SK-N-MC (cell line): ENCODE results near the gene ALMS1.

Source experiments
- EZH2 ChIP-seq: fragments of 200-600 bp; sonication (generic); IDR thresholded peaks from one replicate; pipeline ENCODE4 v1.6.1; 2017; ENCODE audit warnings: antibody characterized with exemption
- FOXP2 ChIP-seq: optimal IDR thresholded peaks from 2 replicates; pipeline ENCODE3; 2011; ENCODE audit warnings: mild to moderate bottlenecking, moderate library complexity; ENCODE audit not compliant: insufficient read depth; ENCODE audit errors: extremely low read length, control extremely low read depth
- POLR2AphosphoS5 ChIP-seq: IDR thresholded peaks from 2 replicates; pipeline ENCODE4 v1.6.1; 2012; ENCODE audit warnings: mild to moderate bottlenecking, low read depth, low read length, borderline replicate concordance

- TF ChIP-seq EZH2, result no peak
- TF ChIP-seq POLR2AphosphoS5, result no peak
- no peak for TF ChIP-seq FOXP2
Observed at GRCh38 chr2:73566288-73566878, 180.7 kb downstream of the ALMS1 start.
